ENCODE data around the gene PXK. TPM values are rescaled to one million over a fixed set of nuclear protein-coding genes. Genes with fewer than 3 reads are reported as not detected.
A peak's percentile ranks its signal among the peaks of the same experiment; 100 is the strongest.

Gene PXK
- total and polyA plus RNA-seq, 4 donors: 6.8 to 32.6 (median 16.4) TPM

DNA sequence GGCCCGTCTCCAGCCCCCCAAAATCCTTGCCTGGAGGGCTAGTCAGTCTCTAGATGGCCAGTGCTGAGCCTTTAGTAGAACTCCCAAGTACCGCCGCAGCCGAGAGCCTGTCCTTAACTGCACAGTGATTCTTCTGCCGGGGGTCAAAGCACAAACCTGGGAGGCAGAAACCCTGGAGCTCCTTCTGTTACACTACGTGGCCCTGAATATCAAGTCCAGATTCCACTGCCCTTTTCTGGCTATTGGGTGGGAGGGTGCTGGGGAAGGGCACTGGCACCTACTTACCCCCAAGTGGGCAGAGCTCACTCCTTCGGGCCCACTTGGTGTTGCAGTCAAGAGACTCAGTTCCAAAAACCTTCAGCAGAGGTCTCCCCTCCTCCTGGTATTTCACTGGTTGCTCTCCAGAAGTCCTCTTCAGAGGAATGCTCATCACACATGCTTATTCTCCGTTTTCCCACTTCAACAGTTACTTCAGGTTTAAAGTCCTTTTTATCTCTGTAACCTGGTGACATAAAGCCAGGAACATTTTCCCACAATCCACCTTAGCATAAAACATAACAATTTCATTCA is 90.1 kb downstream of the PXK start:
- DNase-seq: no peak
- Histone ChIP-seq H3K36me3 (ENCODE audit: control insufficient read depth in 1 of 2, insufficient read depth in 2 of 2, low read length in 1 of 2) (peaks cover 0 to 7% of the 10 kb centered on the region in 2 donors), H3K27me3 (ENCODE audit: control insufficient read depth in 1 of 2, insufficient read depth in 2 of 2, low read length in 1 of 2) (no peaks in the 10 kb centered on the region), H3K4me1 (ENCODE audit: control insufficient read depth in 1 of 2, insufficient read depth in 2 of 2, low read length in 2 of 2) (no peaks in the 10 kb centered on the region), H3K27ac (ENCODE audit: low read depth in 1 of 2, low read length in 2 of 2) (no peak overlapping the region), H3K4me3 (ENCODE audit: low read length in 2 of 2) (no peak overlapping the region), H3K9me3 (ENCODE audit: control insufficient read depth, low read length) (no peaks in the 10 kb centered on the region)
- intact Hi-C loops (cut with DNase I): no loop called here
- ATAC-seq (ENCODE audit: low FRiP score): no peak
- WGBS, 2 donors: 61 to 70% methylated on average over 8 of the region's 8 CpGs

DNA sequence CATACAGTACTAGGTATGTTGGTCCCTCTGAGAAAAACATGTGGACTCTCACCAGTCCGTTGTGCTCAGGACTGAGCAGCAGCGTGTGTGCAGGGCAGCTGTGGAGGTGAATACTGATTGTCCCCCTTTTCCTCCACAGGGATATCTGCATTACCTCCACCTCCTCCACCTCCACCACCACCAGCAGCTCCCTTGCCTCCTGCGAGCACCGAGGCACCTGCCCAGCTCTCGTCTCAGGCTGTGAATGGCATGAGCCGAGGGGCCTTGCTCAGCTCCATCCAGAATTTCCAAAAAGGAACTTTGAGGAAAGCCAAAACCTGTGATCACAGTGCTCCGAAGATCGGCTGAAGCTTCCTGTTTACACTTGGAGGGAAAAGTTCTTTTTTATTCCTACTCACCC is 91.9 kb downstream of the PXK start:
- Histone ChIP-seq H3K4me3 (ENCODE audit: low read length in 2 of 2) (no peak overlapping the region), H3K9me3 (ENCODE audit: control insufficient read depth, low read length) (no peaks in the 10 kb centered on the region), H3K36me3 (ENCODE audit: control insufficient read depth in 1 of 2, insufficient read depth in 2 of 2, low read length in 1 of 2) (peaks cover 1 to 8% of the 10 kb centered on the region in 2 donors), H3K4me1 (ENCODE audit: control insufficient read depth in 1 of 2, insufficient read depth in 2 of 2, low read length in 2 of 2) (no peaks in the 10 kb centered on the region), H3K27ac (ENCODE audit: low read depth in 1 of 2, low read length in 2 of 2) (no peak overlapping the region), H3K27me3 (ENCODE audit: control insufficient read depth in 1 of 2, insufficient read depth in 2 of 2, low read length in 1 of 2) (no peaks in the 10 kb centered on the region)
- intact Hi-C loops (cut with DNase I): no loop called here
- ATAC-seq (ENCODE audit: low FRiP score) (no peak), DNase-seq (no peak)
- 54 to 65% methylated on average over 8 of the region's 8 CpGs for WGBS, 2 donors

- Histone ChIP-seq H3K4me3 (ENCODE audit: low read length in 2 of 2) (no peak overlapping the region), H3K9me3 (ENCODE audit: control insufficient read depth, low read length) (no peaks in the 10 kb centered on the region), H3K36me3 (ENCODE audit: control insufficient read depth in 1 of 2, insufficient read depth in 2 of 2, low read length in 1 of 2) (peaks cover 3 to 11% of the 10 kb centered on the region in 2 donors), H3K4me1 (ENCODE audit: control insufficient read depth in 1 of 2, insufficient read depth in 2 of 2, low read length in 2 of 2) (no peaks in the 10 kb centered on the region), H3K27ac (ENCODE audit: low read depth in 1 of 2, low read length in 2 of 2) (no peak overlapping the region), H3K27me3 (ENCODE audit: control insufficient read depth in 1 of 2, insufficient read depth in 2 of 2, low read length in 1 of 2) (no peaks in the 10 kb centered on the region)
- intact Hi-C loops (cut with DNase I): no loop called here
- WGBS, 2 donors: 51 to 57% methylated on average over 2 of the region's 2 CpGs
- DNase-seq (no peak), ATAC-seq (ENCODE audit: low FRiP score) (no peak)
These were observed 93.1 kb downstream of the PXK start for GRCh38 chr3:58425782-58426181.

- H3K4me3 ChIP-seq (ENCODE audit: low read length in 2 of 2): no peak overlapping the region
- peaks cover 3 to 11% of the 10 kb centered on the region in 2 donors for H3K36me3 ChIP-seq (ENCODE audit: control insufficient read depth in 1 of 2, insufficient read depth in 2 of 2, low read length in 1 of 2)
- no peak for ATAC-seq (ENCODE audit: low FRiP score)
- no peaks in the 10 kb centered on the region for H3K4me1 ChIP-seq (ENCODE audit: control insufficient read depth in 1 of 2, insufficient read depth in 2 of 2, low read length in 2 of 2)
- 43 to 47% methylated on average over 7 of the region's 7 CpGs for WGBS, 2 donors
- no peak overlapping the region for H3K27ac ChIP-seq (ENCODE audit: low read depth in 1 of 2, low read length in 2 of 2)
- H3K27me3 ChIP-seq (ENCODE audit: control insufficient read depth in 1 of 2, insufficient read depth in 2 of 2, low read length in 1 of 2): no peaks in the 10 kb centered on the region
- intact Hi-C loops (cut with DNase I): no loop called here
- H3K9me3 ChIP-seq (ENCODE audit: control insufficient read depth, low read length): no peaks in the 10 kb centered on the region
- DNase-seq: no peak
These were observed 95.1 kb downstream of the PXK start for GRCh38 chr3:58427661-58428361.

DNA sequence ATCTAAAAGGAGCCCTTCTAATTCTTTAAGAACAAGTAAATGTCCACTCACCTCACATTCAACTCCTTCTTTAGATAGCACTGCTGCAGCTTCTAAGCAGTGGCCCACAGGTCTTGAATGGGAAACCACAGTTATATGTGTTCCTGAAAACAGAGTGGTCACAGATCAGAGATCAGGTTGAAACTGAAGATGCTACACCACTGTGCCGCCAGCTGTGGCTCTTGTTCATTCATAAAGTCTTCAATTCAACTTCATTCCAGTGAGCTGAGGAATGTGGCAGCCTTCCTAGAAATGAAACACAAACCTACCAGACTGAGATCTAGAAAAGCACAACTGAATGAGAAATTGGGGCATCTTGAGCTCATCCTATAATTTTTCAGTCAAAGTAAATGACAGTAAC is 97.0 kb downstream of the PXK start:
- H3K4me1 ChIP-seq (ENCODE audit: control insufficient read depth in 1 of 2, insufficient read depth in 2 of 2, low read length in 2 of 2): no peaks in the 10 kb centered on the region
- H3K36me3 ChIP-seq (ENCODE audit: control insufficient read depth in 1 of 2, insufficient read depth in 2 of 2, low read length in 1 of 2): peaks cover 3 to 9% of the 10 kb centered on the region in 2 donors
- H3K9me3 ChIP-seq (ENCODE audit: control insufficient read depth, low read length): no peaks in the 10 kb centered on the region
- H3K4me3 ChIP-seq (ENCODE audit: low read length in 2 of 2): no peak overlapping the region
- H3K27ac ChIP-seq (ENCODE audit: low read depth in 1 of 2, low read length in 2 of 2): no peak overlapping the region
- no peak for DNase-seq
- intact Hi-C loops (cut with DNase I): loop anchor here (5.0 to 10.0 kb wide), 2 partner anchors 63 to 105 kb away; partner anchors contain the start of genes KCTD6 (in 2 of the 2) and ACOX2 (in 1 of the 2)
- no peak for ATAC-seq (ENCODE audit: low FRiP score)
- no peaks in the 10 kb centered on the region for H3K27me3 ChIP-seq (ENCODE audit: control insufficient read depth in 1 of 2, insufficient read depth in 2 of 2, low read length in 1 of 2)
- WGBS, 2 donors: 0 to 52% methylated on average over 1 of the region's 1 CpG

DNA sequence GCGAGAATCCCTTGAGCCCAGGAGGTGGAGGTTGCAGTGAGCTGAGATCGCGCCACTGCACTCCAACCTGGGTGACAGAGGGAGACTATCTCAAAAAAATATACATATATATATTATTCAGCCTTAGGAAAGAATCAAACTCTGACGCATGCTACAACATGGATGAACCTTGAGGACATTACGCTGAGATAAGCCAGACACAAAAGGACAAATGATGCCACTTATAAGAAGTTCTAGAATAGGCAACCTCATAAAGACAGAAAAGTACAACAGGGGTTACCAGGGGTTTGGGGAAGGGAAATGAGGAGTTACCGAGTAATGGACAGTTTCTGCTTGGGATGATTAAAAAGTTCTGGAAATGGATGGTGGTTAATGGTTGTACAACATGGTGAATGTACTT is 100.2 kb downstream of the PXK start:
- WGBS, 2 donors: 51 to 61% methylated on average over 6 of the region's 6 CpGs
- H3K27ac ChIP-seq (ENCODE audit: low read depth in 1 of 2, low read length in 2 of 2): no peak overlapping the region
- no peaks in the 10 kb centered on the region for H3K4me1 ChIP-seq (ENCODE audit: control insufficient read depth in 1 of 2, insufficient read depth in 2 of 2, low read length in 2 of 2)

GRCh38 chr3:58433400-58434167 is 100.9 kb downstream of the PXK start, which contains the start of gene PDHB:
Gene PDHB (minus strand): TSS chr3:58433832. CDS start chr3:58433809, 23 bp downstream.
- ATAC-seq (ENCODE audit: low FRiP score) (peak; percentile 97), DNase-seq (peak; percentile 96 to 99)
- H3K4me1 ChIP-seq (ENCODE audit: control insufficient read depth in 1 of 2, insufficient read depth in 2 of 2, low read length in 2 of 2): no peaks in the 10 kb centered on the region
- H3K9me3 ChIP-seq (ENCODE audit: control insufficient read depth, low read length): no peaks in the 10 kb centered on the region
- H3K27ac ChIP-seq (ENCODE audit: low read depth in 1 of 2, low read length in 2 of 2): peak within 1 kb of the TSS in 1 of 2 donors; percentile 60
- intact Hi-C loops (cut with DNase I): loop anchor here (5.0 to 10.0 kb wide), 2 partner anchors 59 to 101 kb away; partner anchors contain the start of genes KCTD6 (in 2 of the 2) and ACOX2 (in 1 of the 2)
- H3K36me3 ChIP-seq (ENCODE audit: control insufficient read depth in 1 of 2, insufficient read depth in 2 of 2, low read length in 1 of 2): peaks cover 3% of the 10 kb centered on the region in 2 donors
- H3K27me3 ChIP-seq (ENCODE audit: control insufficient read depth in 1 of 2, insufficient read depth in 2 of 2, low read length in 1 of 2): no peaks in the 10 kb centered on the region
- 0% methylated on average over 66 to 67 of the region's 67 CpGs for WGBS, 2 donors
- H3K4me3 ChIP-seq (ENCODE audit: low read length in 2 of 2): peak within 1 kb of the TSS; percentile 32 to 55

More for the DNA sequence above, 100.2 kb downstream of the PXK start:
- no peak for DNase-seq
- no peak for ATAC-seq (ENCODE audit: low FRiP score)
- no peaks in the 10 kb centered on the region for H3K9me3 ChIP-seq (ENCODE audit: control insufficient read depth, low read length)
- peaks cover 3 to 4% of the 10 kb centered on the region in 2 donors for H3K36me3 ChIP-seq (ENCODE audit: control insufficient read depth in 1 of 2, insufficient read depth in 2 of 2, low read length in 1 of 2)
- H3K4me3 ChIP-seq (ENCODE audit: low read length in 2 of 2): peak overlapping the region; percentile 32 to 55
- no peaks in the 10 kb centered on the region for H3K27me3 ChIP-seq (ENCODE audit: control insufficient read depth in 1 of 2, insufficient read depth in 2 of 2, low read length in 1 of 2)
- intact Hi-C loops (cut with DNase I): loop anchor here (5.0 to 10.0 kb wide), 2 partner anchors 59 to 102 kb away; partner anchors contain the start of genes KCTD6 (in 2 of the 2) and ACOX2 (in 1 of the 2)

GRCh38 chr3:58434168-58434504 is 101.4 kb downstream of the PXK start:
- no peaks in the 10 kb centered on the region for H3K4me1 ChIP-seq (ENCODE audit: control insufficient read depth in 1 of 2, insufficient read depth in 2 of 2, low read length in 2 of 2)
- H3K36me3 ChIP-seq (ENCODE audit: control insufficient read depth in 1 of 2, insufficient read depth in 2 of 2, low read length in 1 of 2): peaks cover 3% of the 10 kb centered on the region in 2 donors
- WGBS, 2 donors: 48 to 55% methylated on average over 3 of the region's 3 CpGs
- ATAC-seq (ENCODE audit: low FRiP score) (no peak), DNase-seq (no peak)
- no peak overlapping the region for H3K4me3 ChIP-seq (ENCODE audit: low read length in 2 of 2)
- intact Hi-C loops (cut with DNase I): loop anchor here (5.0 to 10.0 kb wide), 2 partner anchors 58 to 101 kb away; partner anchors contain the start of genes KCTD6 (in 2 of the 2) and ACOX2 (in 1 of the 2)
- H3K27me3 ChIP-seq (ENCODE audit: control insufficient read depth in 1 of 2, insufficient read depth in 2 of 2, low read length in 1 of 2): no peaks in the 10 kb centered on the region
- peak overlapping the region in 1 of 2 donors; percentile 49 for H3K27ac ChIP-seq (ENCODE audit: low read depth in 1 of 2, low read length in 2 of 2)
- no peaks in the 10 kb centered on the region for H3K9me3 ChIP-seq (ENCODE audit: control insufficient read depth, low read length)
